Pulmonary artery endothelial cell (primary cell): ENCODE measurements around the gene SP140. TPM values are rescaled to one million over a fixed set of nuclear protein-coding genes. Genes with fewer than 3 reads are reported as not detected.

Experiments
- DNase-seq: peaks from one replicate; pipeline ENCODE4 v3.0.0-alpha.2; 2011; ENCODE audit warnings: low read depth, low spot score
- total RNA-seq: library from RNA; depleted of rRNA; stranded (reverse); fragments of >200 nt; gene quantifications from 2 replicates; pipeline ENCODE4 v1.2.3, GENCODE V29; 2014

Gene SP140
- total RNA-seq, 1 donor from 2014 or later: not detected

GRCh38 chr2:230362030-230362691, 136.6 kb downstream of the SP140 start:
- DNase-seq: no peak

Other genes with a start within 250 kb of the SP140 start
- 0.21 and 0.26 TPM in 2 replicates for gene SLC16A14, start 156.8 kb upstream of the SP140 start, total RNA-seq
- gene SP110, start 5.8 kb upstream of the SP140 start, total RNA-seq: 5.4 and 9.0 TPM in 2 replicates
- 8.2 and 12.1 TPM in 2 replicates for gene SP140L, start 101.5 kb downstream of the SP140 start, total RNA-seq
- gene SP100, start 190.5 kb downstream of the SP140 start, total RNA-seq: 110 and 132 TPM in 2 replicates